ENCODE results near the gene KIFBP. TPM values are rescaled to one million over a fixed set of nuclear protein-coding genes. Genes with fewer than 3 reads are reported as not detected.

KIFBP gene
- total RNA-seq, 1 donor from 2014 or later = 27.7 TPM

GRCh38 chr10:69060127-69060798 is 71.7 kb downstream of the KIFBP start:
- DNase-seq (ENCODE audit: low read depth, low spot score) = no peak
- H3K4me1 Mint-ChIP-seq = peaks cover 6% of the 10 kb centered on the region
- TF ChIP-seq CTCF (conservative IDR thresholded peaks at IDR 0.05) = no peak
- H3K9me3 Mint-ChIP-seq = no peaks in the 10 kb centered on the region
- H3K27me3 Mint-ChIP-seq (ENCODE audit: low read depth) = peaks cover 2% of the 10 kb centered on the region
- no peaks in the 10 kb centered on the region for H3K36me3 Mint-ChIP-seq (ENCODE audit: low read depth)
- H3K27ac Mint-ChIP-seq (ENCODE audit: unreplicated experiment) = no peak overlapping the region
- H3K4me3 Mint-ChIP-seq = no peak overlapping the region

GRCh38 chr10:69061305-69062161 is 72.9 kb downstream of the KIFBP start:
- Mint-ChIP-seq H3K36me3 (ENCODE audit: low read depth) (no peaks in the 10 kb centered on the region), H3K9me3 (no peaks in the 10 kb centered on the region), H3K4me1 (no peaks in the 10 kb centered on the region), H3K4me3 (no peak overlapping the region), H3K27ac (ENCODE audit: unreplicated experiment) (no peak overlapping the region), H3K27me3 (ENCODE audit: low read depth) (peaks cover 2% of the 10 kb centered on the region)
- DNase-seq (ENCODE audit: low read depth, low spot score) = no peak
- no peak for TF ChIP-seq CTCF (conservative IDR thresholded peaks at IDR 0.05)

GRCh38 chr10:69062901-69063300 is 74.3 kb downstream of the KIFBP start:
- no peak for TF ChIP-seq CTCF (conservative IDR thresholded peaks at IDR 0.05)
- no peak overlapping the region for H3K4me3 Mint-ChIP-seq

GRCh38 chr10:69064762-69065328 is 76.2 kb downstream of the KIFBP start:
- H3K27me3 Mint-ChIP-seq (ENCODE audit: low read depth) = peaks cover 2% of the 10 kb centered on the region

More at GRCh38 chr10:69062901-69063300, 74.3 kb downstream of the KIFBP start:
- no peaks in the 10 kb centered on the region for H3K36me3 Mint-ChIP-seq (ENCODE audit: low read depth)
- no peak for DNase-seq (ENCODE audit: low read depth, low spot score)
- no peaks in the 10 kb centered on the region for H3K9me3 Mint-ChIP-seq
- H3K4me1 Mint-ChIP-seq = no peaks in the 10 kb centered on the region
- H3K27me3 Mint-ChIP-seq (ENCODE audit: low read depth) = peaks cover 2% of the 10 kb centered on the region
- H3K27ac Mint-ChIP-seq (ENCODE audit: unreplicated experiment) = no peak overlapping the region

More at GRCh38 chr10:69064762-69065328, 76.2 kb downstream of the KIFBP start:
- Mint-ChIP-seq H3K4me1 (no peaks in the 10 kb centered on the region), H3K4me3 (no peak overlapping the region), H3K9me3 (no peaks in the 10 kb centered on the region), H3K27ac (ENCODE audit: unreplicated experiment) (no peak overlapping the region), H3K36me3 (ENCODE audit: low read depth) (no peaks in the 10 kb centered on the region)
- no peak for TF ChIP-seq CTCF (conservative IDR thresholded peaks at IDR 0.05)
- DNase-seq (ENCODE audit: low read depth, low spot score) = no peak

Data from neural crest cell (in vitro differentiated cells).